ENCODE measurements around the gene FAM53A.

The FAM53A gene

DNA sequence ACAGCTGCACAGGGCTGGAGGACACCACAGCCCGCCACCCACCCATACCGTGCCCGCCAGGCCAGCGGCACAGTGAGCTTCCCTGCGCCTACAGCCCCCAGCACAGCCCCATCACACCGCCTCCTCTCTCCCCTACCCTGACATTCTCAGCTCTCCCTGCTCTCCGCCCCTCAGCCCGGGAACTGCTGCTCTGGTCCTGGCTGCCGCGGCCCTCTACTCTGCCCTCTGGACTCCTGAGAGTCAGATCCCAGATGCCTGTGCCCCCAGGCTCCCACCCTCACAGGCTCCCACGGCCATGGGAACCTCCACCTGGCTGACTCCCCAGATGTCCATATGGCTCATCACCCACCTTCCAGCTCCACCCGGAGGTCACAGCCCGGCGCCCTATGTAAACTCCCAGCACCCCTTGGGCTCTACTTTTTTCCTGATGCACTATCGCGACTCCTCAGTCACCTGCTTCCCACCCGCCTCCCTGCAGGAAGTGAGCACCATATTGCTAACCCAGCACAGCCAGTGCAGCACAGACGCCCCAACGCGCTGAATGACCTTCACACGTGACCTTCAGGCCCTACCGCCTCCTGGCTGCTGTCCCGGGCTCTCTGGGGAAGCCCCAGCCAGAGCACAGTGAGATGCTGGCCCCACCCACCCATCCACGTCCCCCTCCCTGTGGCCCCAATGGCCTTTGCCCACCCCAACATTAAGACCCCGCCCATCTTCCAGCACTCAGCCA lies 23.0 kb downstream of the FAM53A start:
- DNase-seq (ENCODE audit: low read depth in 2 of 2, low spot score in 1 of 2) = no peak

DNA sequence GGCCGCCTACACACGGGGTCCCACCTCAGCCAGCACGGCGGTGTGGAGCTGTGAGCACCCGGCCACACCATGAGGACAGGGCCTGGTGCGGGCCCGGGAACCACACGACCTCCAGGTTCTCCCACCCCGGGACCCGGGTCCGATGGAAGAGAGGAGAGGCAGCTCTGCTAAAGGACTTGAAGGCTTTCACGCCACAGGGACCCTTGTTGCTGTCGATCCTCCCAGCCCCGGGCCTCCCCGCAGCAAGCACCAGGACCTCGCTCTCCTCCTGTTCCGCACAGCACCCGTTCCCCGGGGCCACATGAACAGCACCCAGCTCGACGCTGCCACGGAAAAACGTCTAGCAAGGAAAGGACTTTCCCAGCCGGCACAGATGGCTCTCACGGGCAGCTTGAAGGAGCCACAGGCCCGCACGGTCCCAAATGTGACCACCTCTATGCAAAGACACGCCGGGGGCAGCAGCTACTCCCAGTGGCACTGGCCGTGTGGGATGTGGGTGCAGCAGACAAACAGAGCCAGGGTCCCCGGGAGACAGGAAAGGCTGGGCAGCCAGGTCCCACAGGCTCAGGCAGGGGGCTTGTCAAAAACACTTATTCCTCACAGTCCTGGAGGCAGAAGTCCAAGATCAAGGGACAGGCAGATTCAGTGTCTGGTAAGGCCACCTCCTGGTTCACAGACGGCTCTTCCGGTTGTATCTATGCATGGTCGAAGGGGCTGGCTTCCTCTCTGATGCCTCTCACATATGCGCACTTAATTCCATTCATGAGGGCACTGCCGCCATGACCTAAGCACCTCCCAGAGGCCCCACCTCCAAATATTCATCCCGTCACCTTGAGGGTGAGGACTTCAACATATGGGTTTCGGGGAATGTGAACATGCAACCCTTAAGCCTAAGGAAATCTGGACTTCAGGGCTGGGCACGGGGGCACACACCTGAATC lies 24.7 kb downstream of the FAM53A start:
- DNase-seq (ENCODE audit: low read depth in 2 of 2, low spot score in 1 of 2) = no peak

- no peak for DNase-seq (ENCODE audit: low read depth in 2 of 2, low spot score in 1 of 2)
These were observed 25.5 kb downstream of the FAM53A start for GRCh38 chr4:1658581-1658980.

DNA sequence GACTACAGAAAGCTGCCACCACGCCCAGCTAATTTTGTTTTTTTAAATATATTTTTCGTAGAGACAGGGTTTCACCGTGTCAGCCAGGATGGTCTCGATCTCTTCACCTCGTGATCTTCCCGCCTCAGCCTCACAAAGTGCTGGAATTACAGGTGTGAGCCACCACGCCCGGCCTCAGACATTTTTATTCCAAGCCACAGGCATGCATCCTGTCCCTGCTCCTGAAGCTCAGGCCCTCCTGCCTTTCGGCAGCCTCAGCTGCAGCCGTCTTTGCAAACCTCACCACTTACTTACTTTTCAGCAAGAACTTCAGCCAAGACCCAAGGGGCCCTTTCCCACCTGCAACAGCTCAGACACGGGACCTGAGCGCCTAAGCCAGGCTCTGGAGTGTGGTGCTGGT lies 26.0 kb downstream of the FAM53A start:
- DNase-seq (ENCODE audit: low read depth in 2 of 2, low spot score in 1 of 2) = no peak

DNA sequence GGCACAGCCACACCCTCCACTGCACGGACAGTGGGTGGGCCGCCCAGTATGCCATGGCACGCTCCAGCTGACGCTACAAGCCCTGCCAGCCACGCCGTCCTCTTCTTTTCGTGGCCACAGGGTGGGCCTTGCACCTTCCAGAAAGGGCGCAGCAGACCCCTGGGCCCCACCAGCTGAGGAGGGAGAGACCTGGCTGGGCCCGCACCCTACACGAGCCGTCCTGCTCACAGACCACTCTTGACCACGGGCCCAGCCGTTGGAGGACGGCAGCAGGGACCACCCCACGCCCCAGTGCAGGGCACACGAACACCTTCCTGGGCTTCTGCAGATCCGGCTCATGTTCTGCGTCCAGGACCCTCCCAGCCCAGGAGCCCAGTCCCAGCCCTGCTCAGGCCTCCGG lies 27.1 kb downstream of the FAM53A start:
- DNase-seq (ENCODE audit: low read depth in 2 of 2, low spot score in 1 of 2) = no peak

- DNase-seq (ENCODE audit: low read depth in 2 of 2, low spot score in 1 of 2) = no peak
These were observed 28.0 kb downstream of the FAM53A start for GRCh38 chr4:1656132-1656531.

DNA sequence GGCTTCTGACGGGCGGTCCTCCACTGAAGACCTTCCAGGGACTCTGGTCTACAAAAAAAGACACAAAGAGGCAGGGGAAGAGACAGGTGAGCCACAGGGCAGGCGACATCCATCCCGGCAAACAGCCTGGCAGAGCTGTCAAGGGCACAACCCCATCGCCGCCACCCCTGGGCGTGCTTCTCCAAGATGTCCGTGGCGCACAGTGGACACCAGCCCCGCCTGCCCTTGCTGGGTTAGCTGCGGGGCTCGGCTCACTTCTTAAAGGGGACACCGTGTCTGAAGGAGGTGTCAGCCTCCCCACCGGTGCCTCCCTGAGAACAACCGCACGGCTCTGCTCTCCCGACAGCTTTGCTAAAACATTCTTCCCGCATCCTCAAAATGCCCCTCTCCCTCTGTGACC lies 28.4 kb downstream of the FAM53A start:
- no peak for DNase-seq (ENCODE audit: low read depth in 2 of 2, low spot score in 1 of 2)

GRCh38 chr4:1655081-1655480 lies 29.0 kb downstream of the FAM53A start:
- DNase-seq (ENCODE audit: low read depth in 2 of 2, low spot score in 1 of 2) = no peak

DNA sequence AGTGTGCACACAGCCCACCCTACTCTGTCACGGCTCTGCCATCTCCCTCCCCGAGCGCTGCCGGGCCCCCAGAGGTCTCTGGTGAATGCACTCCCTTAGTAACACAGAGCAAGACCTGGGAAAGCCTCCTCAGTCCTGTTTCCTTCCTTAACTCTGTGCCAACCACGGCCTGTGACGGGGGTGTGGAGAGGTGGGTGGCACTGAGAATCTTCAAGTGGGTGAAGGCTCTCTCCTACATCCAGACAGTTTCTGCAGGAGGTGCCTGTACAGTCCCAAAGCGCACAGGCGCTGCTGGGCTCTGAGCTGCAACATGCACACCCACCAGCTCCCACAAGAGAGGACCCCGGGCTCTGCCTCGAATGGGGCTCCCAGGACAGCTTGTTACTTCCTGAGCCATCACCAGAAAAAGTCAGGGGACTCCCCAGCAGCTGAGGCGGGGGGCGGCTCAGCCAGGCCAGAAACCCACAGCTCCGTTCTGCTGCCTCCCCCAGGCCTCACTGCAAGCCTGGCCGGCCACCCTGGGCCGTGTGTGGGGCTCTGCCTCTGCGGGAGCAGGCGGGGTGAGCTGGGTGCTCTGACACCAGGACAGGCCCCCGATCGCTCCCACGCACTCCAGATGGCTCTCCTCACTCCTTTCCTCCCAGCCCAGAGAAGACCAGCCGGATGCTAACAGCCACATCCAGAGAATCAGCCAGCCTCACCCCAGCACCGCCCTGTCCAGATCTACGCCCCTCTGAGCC lies 29.7 kb downstream of the FAM53A start:
- no peak for DNase-seq (ENCODE audit: low read depth in 2 of 2, low spot score in 1 of 2)

- DNase-seq (ENCODE audit: low read depth in 2 of 2, low spot score in 1 of 2) = no peak
These were observed 30.3 kb downstream of the FAM53A start for GRCh38 chr4:1653776-1654175.

- DNase-seq (ENCODE audit: low read depth in 2 of 2, low spot score in 1 of 2) = no peak
These were observed 32.0 kb downstream of the FAM53A start for GRCh38 chr4:1652088-1652487.

DNA sequence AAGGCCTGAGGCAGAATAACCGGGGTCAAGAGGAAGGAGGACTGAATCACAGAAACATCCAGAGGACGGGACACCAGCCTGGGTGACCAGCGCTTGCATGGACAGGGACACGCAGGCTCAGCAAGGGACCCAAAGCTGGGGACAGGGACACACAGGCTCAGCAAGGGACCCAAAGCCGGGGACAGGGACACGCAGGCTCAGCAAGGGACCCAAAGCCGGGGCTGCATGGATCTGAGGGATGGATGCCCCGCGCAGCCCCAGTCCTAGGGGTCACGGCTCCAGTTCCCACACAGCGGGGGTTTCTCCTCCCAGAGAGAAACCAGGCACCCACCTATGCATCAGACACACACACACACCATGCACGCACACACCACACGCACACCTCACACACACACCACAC lies 32.5 kb downstream of the FAM53A start:
- DNase-seq (ENCODE audit: low read depth in 2 of 2, low spot score in 1 of 2) = no peak

DNA sequence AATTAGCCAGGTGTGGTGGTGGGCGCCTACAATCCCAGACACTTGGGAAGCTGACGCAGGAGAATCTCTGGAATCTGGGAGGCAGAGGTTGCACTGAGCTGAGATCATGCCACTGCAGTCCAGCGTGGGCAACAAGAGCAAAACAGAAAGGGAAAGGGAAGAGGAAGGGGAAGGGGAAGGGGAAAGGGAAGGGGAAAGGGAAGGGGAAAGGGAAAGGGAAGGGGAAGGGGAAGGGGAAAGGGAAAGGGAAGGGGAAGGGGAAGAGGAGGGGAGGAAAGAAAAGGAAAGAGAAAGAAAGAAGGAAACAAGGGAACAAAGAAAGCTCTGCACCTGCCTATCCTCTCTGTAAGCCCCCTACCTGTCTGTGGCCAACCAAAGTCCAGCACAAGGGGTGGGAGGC lies 35.2 kb downstream of the FAM53A start:
- no peak for DNase-seq (ENCODE audit: low read depth in 2 of 2, low spot score in 1 of 2)

DNA sequence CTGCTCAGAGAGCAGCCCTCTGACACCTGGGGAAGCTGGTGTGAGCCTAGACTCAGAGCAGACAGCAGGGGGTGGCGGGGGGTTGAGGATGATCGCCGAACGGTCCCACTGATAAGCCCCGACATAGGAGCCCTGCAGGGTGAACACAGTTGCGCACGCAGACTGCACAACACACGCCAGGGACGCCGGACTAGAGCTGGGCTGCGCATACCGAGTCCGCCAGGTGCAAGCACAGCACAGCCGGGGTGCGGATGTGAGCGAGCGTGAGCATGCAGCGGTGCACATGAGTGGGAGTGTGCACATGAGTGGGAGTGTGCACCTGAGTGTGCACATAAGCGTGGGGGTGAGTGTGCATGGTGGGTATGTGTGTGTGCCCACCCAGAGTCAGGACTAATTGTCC lies 36.7 kb downstream of the FAM53A start:
- DNase-seq (ENCODE audit: low read depth in 2 of 2, low spot score in 1 of 2) = no peak

DNA sequence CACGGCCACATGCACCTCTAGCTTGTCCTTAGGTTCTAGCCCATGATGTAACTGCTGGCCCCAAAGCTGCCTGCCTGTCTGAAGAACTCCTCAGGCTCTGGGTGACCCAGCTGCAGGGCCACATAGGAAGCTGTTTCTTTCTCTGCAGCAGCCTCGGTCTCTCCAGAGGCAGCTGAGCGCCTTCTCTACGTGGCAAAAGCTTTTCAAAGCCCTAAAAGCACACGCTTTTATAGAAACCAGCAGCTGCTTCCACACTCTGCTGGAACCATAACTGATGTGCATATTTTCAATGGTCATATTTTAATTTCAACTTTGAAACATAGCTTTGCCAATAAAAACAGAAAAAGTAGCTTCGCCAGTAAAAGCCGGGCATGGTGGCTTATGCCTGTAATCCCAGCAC lies 37.4 kb downstream of the FAM53A start:
- no peak for DNase-seq (ENCODE audit: low read depth in 2 of 2, low spot score in 1 of 2)

DNA sequence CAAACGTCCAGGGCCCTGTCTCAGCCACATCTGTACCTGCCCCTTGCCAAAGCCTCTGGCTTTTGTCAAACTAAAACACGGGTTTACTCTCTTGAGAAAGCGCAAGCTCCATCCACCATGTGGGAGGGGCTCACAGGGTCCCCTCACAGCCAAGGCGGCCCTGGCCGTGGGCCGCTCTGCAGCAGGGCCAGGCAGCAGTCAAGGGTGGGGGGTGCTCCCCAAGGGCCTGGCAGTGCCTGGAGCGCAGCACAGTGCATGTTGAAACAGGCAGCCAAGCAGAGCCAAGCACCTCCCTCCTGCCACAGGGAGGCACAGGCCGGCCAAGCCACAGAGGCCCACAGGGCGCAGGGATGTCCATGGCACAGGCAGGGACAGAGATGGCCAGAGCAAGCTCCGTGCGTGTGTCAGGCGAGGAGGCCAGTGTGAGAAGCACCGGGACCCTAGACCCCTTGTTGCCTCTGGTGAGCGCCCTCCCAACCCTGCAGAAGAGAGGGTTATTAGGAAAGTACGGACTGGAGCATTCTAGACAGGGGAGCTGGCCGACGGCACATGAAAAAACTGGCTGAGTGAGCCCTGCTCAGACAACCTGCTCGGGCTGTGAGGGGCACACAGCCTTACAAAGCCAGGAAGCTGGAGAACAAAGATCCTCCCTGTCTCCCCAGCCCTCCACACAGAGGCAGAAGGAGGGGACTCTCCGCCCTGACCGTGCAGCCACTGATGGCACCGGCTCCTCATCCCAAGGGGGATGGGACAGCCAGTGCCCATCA lies 39.0 kb downstream of the FAM53A start:
- no peak for DNase-seq (ENCODE audit: low read depth in 2 of 2, low spot score in 1 of 2)

DNA sequence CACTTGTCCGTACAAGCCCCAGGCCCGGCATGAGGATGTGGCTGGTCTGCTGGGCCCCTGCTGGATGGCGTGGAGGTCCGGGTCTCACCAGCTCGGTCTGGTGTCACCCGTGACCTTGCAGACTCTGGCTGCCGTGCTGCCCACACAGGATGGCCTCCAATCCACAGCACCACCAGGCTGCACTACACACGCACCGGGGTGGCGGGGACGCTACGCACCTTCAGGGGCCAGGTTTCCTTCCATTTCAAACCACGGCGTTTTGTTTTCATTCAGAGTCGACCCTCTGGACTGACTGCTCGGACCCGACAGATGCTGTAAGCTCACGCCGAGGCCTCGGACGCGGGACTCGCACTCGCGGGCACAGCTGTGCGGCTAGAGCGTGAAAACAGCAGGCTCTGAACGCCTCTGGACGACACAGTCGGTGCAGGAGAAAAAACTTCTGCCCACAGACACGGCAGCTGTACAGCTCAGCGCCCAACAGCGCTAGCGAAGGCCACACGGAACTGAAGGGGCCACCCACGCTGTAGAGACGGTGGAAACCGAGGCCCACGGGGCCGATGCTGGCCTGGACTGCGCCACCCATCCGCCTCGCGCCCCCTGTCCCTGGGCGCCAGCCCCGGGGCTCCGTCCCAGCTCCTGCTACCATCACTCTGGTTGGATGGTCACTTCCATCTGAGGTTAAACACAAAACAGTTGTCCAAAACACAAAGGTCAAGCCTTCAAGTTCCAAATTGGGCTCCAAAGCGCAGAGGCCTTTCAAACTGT lies 40.0 kb downstream of the FAM53A start:
- DNase-seq (ENCODE audit: low read depth in 2 of 2, low spot score in 1 of 2) = no peak

DNA sequence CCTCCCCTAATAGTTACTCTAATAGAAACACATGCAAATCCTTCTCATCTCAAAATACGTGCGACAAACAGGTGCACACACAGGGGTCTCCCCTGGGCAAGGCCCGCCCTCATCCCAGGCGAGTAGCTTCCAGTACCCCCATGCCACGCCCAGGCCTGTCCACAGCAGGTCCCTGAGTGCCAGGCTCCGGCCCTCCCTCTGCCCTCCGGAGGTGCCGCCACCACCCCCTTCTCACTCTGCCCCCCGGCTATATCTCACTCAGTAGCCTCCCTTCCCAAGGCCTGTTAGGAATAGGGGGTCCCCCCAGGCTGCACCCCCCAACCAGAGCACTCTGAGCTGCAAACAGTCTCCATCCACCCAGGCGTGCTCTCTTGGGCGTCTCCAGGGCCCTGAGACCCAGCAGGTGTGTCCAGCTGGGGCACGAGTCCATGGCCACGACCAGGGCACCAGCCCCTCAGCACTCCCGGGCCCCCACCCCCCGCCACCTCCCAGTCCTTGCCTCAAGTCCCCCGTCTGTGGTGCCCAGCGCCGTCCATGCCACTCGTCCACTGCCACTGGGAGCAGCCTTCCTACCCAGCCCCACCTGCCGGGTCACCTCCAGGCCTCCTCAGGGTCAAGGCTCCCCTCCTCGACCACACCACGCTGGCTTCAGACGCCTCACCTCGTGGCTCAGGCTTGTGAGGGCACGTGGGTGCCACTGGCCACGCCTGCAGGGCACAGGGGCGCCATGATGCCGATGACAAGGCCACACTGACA lies 41.7 kb downstream of the FAM53A start:
- no peak for DNase-seq (ENCODE audit: low read depth in 2 of 2, low spot score in 1 of 2)

DNA sequence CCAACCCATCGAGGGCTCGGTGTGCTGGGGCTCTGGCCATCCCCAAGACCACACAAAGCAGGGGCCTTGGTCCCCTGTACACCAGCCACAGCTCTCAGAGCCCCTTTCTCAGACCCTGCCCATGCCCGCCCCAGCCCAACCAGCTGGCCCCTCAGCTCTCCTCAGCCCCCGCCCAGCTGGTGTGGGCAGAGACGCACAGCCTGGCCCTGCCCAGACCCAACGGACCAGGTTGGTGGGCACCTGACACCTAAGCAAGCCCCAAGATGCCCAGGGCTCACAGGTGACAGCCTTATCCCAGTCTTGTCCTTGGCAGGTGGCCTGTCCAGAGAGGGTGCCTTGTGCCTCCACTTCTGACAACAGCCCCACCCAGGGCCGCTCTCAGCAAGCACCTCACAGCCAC lies 42.4 kb downstream of the FAM53A start:
- no peak for DNase-seq (ENCODE audit: low read depth in 2 of 2, low spot score in 1 of 2)
